A549 (cell line): ENCODE measurements around the gene REC8. TPM values are rescaled to one million over a fixed set of nuclear protein-coding genes. Genes with fewer than 3 reads are reported as not detected.

Source experiments
- ATAC-seq, 2 experiments: fragments of 200-7000 bp in 1 of 2; fragments of >200 bp in 1 of 2; cut with Nextera tagmentation in 1 of 2; cut with Tn5 transposase in 1 of 2; 3 replicates each; pipeline versions ENCODE4 v1.8.0 to v1.9.1; 2018 to 2020; ENCODE audit warnings: mild to moderate bottlenecking in 1 of 2, moderate library complexity in 1 of 2
- CTCF ChIA-PET: fragments of 300-600 bp; sonication (Branson Sonifier 250); formaldehyde crosslinking; extraction: SDS; loops from one replicate; lab custom pipeline; 2021; ENCODE audit warnings: antibody characterized with exemption, inconsistent platforms; lab: Yijun Ruan, JAX
- POLR2A ChIA-PET: fragments of 350-600 bp; formaldehyde crosslinking; extraction: SDS; loops from one replicate; lab custom pipeline; 2021; ENCODE audit warnings: antibody characterized with exemption, inconsistent platforms; lab: Yijun Ruan, JAX
- DNase-seq, 2 experiments: peaks; one replicate each; pipeline versions ENCODE4 v3.0.0 to v3.0.0-alpha.2; 2011 to 2016; ENCODE audit warnings: low read depth in 1 of 2, low spot score in 1 of 2
- FAIRE-seq: peaks from 2 replicates; lab custom pipeline; 2011; peaks lifted over from hg19 to GRCh38; lab: Jason Lieb, UNC
- H3K27ac ChIP-seq, 2 experiments: fragments of >200 bp; sonication (Bioruptor Twin); formaldehyde crosslinking; 3 replicates each; pipeline ENCODE4 v1.5.1; 2016 to 2017
- H3K4me1 ChIP-seq: fragments of >200 bp; sonication (Bioruptor Twin); formaldehyde crosslinking; 3 replicates; pipeline ENCODE4 v1.6.1; 2016
- H3K4me2 ChIP-seq: fragments of >200 bp; sonication (Bioruptor Twin); formaldehyde crosslinking; 3 replicates; pipeline ENCODE4 v1.6.1; 2016
- H3K4me3 ChIP-seq: fragments of >200 bp; sonication (Bioruptor Twin); formaldehyde crosslinking; 3 replicates; pipeline ENCODE4 v1.5.1; 2016
- H3K9me3 ChIP-seq: fragments of >200 bp; sonication (Bioruptor Twin); formaldehyde crosslinking; 3 replicates; pipeline ENCODE4 v1.6.1; 2016
- CEBPB ChIP-seq, 2 experiments: fragments of >200 bp in 1 of 2; sonication (Bioruptor Twin) in 1 of 2; formaldehyde crosslinking in 1 of 2; IDR thresholded peaks; 2 replicates each; pipeline ENCODE4 v1.6.1; 2012 to 2016
- CHD4 ChIP-seq: fragments of 200-600 bp; sonication (generic); IDR thresholded peaks from 2 replicates; pipeline ENCODE4 v1.6.1; 2016; ENCODE audit warnings: antibody characterized with exemption, mild to moderate bottlenecking, borderline replicate concordance
- CTCF ChIP-seq: fragments of >200 bp; sonication (Bioruptor Twin); formaldehyde crosslinking; IDR thresholded peaks from 3 replicates; pipeline ENCODE4 v1.5.1; 2016
- EHF ChIP-seq: fragments of 250-450 bp; sonication (Bioruptor Pico); IDR thresholded peaks from 2 replicates; pipeline ENCODE4 v1.5.0; 2020; ENCODE audit warnings: mild to moderate bottlenecking
- FOSB ChIP-seq: fragments of 250-450 bp; sonication (Bioruptor Pico); IDR thresholded peaks from 2 replicates; pipeline ENCODE4 v1.5.0; 2020; ENCODE audit warnings: mild to moderate bottlenecking, moderate library complexity
- HDAC2 ChIP-seq: fragments of 200-600 bp; sonication (generic); IDR thresholded peaks from 2 replicates; pipeline ENCODE4 v1.6.1; 2016
- JUNB ChIP-seq: fragments of >200 bp; sonication (Bioruptor Twin); formaldehyde crosslinking; IDR thresholded peaks from 2 replicates; pipeline ENCODE4 v1.6.1; 2016
- KDM1A ChIP-seq: fragments of 200-600 bp; sonication (generic); IDR thresholded peaks from 2 replicates; pipeline ENCODE4 v1.6.1; 2016; ENCODE audit warnings: low read depth, mild to moderate bottlenecking
- MAFK ChIP-seq: fragments of 450-650 bp; IDR thresholded peaks from 2 replicates; pipeline ENCODE4 v1.6.1; 2014; ENCODE audit not compliant: partially characterized antibody
- MAZ ChIP-seq: fragments of 150-350 bp; IDR thresholded peaks from 2 replicates; pipeline ENCODE4 v1.6.1; 2014; ENCODE audit warnings: antibody characterized with exemption, low read depth, low read length, borderline replicate concordance
- NFE2L2 ChIP-seq: fragments of 150-350 bp; conservative IDR thresholded peaks from 2 replicates; pipeline ENCODE4 v1.6.1; 2014; ENCODE audit warnings: low read length
- NPAS2 ChIP-seq: fragments of 250-450 bp; sonication (Bioruptor Pico); IDR thresholded peaks from 2 replicates; pipeline ENCODE4 v1.8.0; 2022; ENCODE audit warnings: mild to moderate bottlenecking, moderate library complexity, borderline replicate concordance
- RARB ChIP-seq: fragments of 250-450 bp; sonication (Bioruptor Pico); IDR thresholded peaks from 2 replicates; pipeline ENCODE4 v1.8.0; 2021; ENCODE audit warnings: mild to moderate bottlenecking, moderate library complexity
- RNF2 ChIP-seq: fragments of 200-600 bp; sonication (generic); IDR thresholded peaks from 2 replicates; pipeline ENCODE4 v1.6.1; 2016; ENCODE audit warnings: low read depth, mild to moderate bottlenecking, antibody characterized with exemption, moderate library complexity, borderline replicate concordance
- SMC3 ChIP-seq: fragments of >200 bp; sonication (Bioruptor Twin); formaldehyde crosslinking; IDR thresholded peaks from 3 replicates; pipeline ENCODE4 v1.6.1; 2018; ENCODE audit warnings: inconsistent platforms
- TP53 ChIP-seq: fragments of 250-450 bp; sonication (Bioruptor Pico); IDR thresholded peaks from 2 replicates; pipeline ENCODE4 v1.5.0; 2021; ENCODE audit warnings: mild to moderate bottlenecking, moderate library complexity
- ZNF302 ChIP-seq: fragments of 250-450 bp; sonication (Bioruptor Pico); IDR thresholded peaks from 2 replicates; pipeline ENCODE4 v1.9.0; 2021; ENCODE audit warnings: inconsistent platforms, mild to moderate bottlenecking, moderate library complexity
- WGBS: methylation state at CpG from one replicate; pipeline ENCODE4 v1.1.6; 2017; ENCODE audit errors: missing lambda C conversion rate; 5-methylcytosine and 5-hydroxymethylcytosine counted together
- polyA minus RNA-seq: library from RNA; depleted of rRNA, polyadenylated mRNA; stranded (reverse); fragments of >200 nt; gene quantifications from 2 replicates; pipeline ENCODE4 v1.2.3, GENCODE V29; 2011; rRNA and poly(A)+ RNA removed
- polyA plus RNA-seq, 4 experiments: library from polyadenylated mRNA; depleted of rRNA in 3 of 4; stranded (reverse); fragments of >200 nt; fragmentation: RNase III in 1 of 4; extraction: RNeasy Plus Mini Kit Qiagen cat#74134 plus additional on column Dnase treatment in 1 of 4; gene quantifications; 2 replicates in 3 of 4; 3 replicates in 1 of 4; pipeline ENCODE4 v1.2.3, GENCODE V29; 2011 to 2017

Gene REC8
- polyA plus RNA-seq (2011; rRNA removed) = 1.9 and 2.8 TPM in 2 replicates
- 2.0 and 2.2 TPM in 2 replicates for polyA plus RNA-seq (2012; cell fraction: cytosol; rRNA removed)
- polyA plus RNA-seq (2012; cell fraction: nucleus; rRNA removed) = 28.7 and 31.6 TPM in 2 replicates
- polyA plus RNA-seq (2017; fragmentation: RNase III; extraction: RNeasy Plus Mini Kit Qiagen cat#74134 plus additional on column Dnase treatment) = 4.2 to 5.1 TPM (median 4.4 TPM) in 3 replicates
- polyA minus RNA-seq = 3.0 and 4.9 TPM in 2 replicates

DNA sequence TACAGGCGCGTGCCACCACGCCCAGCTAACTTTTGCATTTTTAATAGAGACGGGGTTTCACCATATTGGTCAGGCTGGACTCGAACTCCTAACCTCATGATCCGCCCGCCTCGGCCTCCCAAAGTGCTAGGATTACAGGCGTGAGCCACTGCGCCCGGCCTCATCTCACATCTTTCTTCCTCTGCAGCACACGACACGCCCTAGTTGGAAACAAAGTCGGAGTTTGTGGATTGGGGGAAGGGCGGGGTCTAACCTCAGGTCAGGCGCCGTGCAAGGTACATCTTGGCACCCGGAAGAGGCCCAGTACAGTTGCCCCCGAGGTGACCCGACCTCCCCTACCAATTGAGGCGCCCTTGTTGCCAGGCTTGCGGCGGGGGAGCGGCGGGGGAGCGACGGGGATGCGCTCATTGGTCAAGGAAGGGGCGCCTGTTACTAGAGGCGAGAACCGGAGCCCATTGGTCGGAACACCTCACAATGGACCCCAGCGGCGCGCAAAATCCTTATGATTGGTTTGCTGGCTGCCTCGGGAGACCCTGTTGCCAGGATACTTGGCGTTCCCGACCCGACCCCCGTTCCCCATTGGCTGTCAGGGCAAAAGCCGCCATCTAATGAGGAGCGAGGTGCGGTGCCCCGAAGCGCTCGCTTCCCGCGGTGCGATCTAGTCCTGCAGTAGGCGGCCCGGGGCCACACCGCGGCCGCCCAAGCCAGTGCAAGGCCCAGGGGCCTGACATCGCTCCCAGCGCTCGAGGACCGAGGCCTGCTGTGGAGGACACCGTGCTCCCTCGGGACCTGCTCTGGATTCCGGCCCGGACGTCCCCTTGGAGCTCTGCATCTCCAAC lies at the start of gene REC8:
Gene REC8 (plus strand): TSS at position 659 of the 839 bp plus-strand sequence. CDS start 473 bp downstream, outside the sequence.
- no peak within 1 kb of the TSS for H3K4me3 ChIP-seq
- ChIA-PET POLR2A (interaction anchor here (1.2 to 1.6 kb wide), 2 partner anchors 11 to 17 kb away, joined by 4 read pairs; partner anchors contain the start of genes IPO4 and IRF9), CTCF (interaction anchor here (1.0 to 3.6 kb wide), 5 partner anchors 8 to 14 kb away, joined by 4 to 14 read pairs (median 5); partner anchors contain the start of gene IRF9)
- no peaks in the 10 kb centered on the region for H3K9me3 ChIP-seq
- H3K27ac ChIP-seq = no peak within 1 kb of the TSS
- no peaks in the 10 kb centered on the region for H3K4me1 ChIP-seq
- no peak for ATAC-seq
- no peak for FAIRE-seq
- WGBS = 95% methylated on average over 50 of the region's 63 CpGs
- DNase-seq = no peak
- TF ChIP-seq CEBPB (IDR thresholded peaks at IDR 0.05) (no peak), MAZ (no peak), HDAC2 (no peak)
- TF ChIP-seq, all 56 proteins: peak for 0
- H3K4me2 ChIP-seq = no peak within 1 kb of the TSS

DNA sequence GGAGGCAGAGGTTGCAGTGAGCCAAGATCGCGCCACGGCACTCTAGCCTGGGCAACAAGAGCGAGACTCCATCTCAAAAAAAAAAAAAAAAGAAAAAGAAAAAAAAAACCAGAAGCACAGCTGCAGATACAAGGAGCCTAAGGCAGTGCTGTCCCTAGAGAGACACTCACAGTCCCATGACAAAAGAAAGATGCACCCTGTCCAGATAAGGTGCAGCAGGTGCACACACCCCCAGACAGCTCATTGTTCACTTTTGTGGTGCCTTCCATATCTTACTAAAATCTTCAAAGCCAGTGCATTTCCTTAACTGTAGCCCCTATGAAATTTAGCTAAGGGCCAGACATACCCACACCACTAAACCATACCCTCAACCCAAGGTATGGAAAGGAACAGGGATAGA lies 49.5 kb upstream of the REC8 start:
- no peaks in the 10 kb centered on the region for H3K4me1 ChIP-seq
- ChIA-PET CTCF (interaction anchor here (0.6 to 1.9 kb wide), 3 partner anchors 14 to 334 kb away, joined by 3 to 9 read pairs (median 8); partner anchors contain the start of gene IRF9), POLR2A (interaction anchor here (0.6 kb wide), 1 partner anchor 76 kb away, joined by 3 read pairs; no protein-coding TSS in a partner anchor)
- FAIRE-seq (no peak), DNase-seq (no peak), ATAC-seq (no peak)
- H3K27ac ChIP-seq = no peak overlapping the region
- no peak overlapping the region for H3K4me3 ChIP-seq
- WGBS = 83% methylated on average over 4 of the region's 4 CpGs
- H3K9me3 ChIP-seq = no peaks in the 10 kb centered on the region
- TF ChIP-seq CTCF (no peak), NPAS2 (CRISPR knock-in tag) (no peak), KDM1A (no peak), SMC3 (no peak), ZNF302 (CRISPR knock-in tag) (no peak), EHF (no peak), JUNB (no peak), CHD4 (no peak), NFE2L2 (no peak)
- H3K4me2 ChIP-seq = no peak overlapping the region

DNA sequence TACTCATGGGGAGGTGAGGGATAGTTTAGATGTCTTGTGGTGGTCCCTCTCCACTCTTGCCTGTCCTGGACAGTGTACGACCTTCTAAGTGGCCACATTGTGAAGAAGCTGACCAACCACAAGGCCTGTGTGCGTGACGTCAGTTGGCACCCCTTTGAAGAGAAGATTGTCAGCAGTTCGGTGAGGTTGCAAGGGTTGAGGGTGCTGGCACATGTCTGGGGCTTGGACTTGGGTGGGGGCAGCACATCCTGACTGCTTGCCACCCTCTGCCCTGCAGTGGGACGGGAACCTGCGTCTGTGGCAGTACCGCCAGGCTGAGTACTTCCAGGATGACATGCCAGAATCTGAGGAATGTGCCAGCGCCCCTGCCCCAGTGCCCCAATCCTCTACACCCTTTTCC lies 49.0 kb upstream of the REC8 start:
- TF ChIP-seq FOSB (CRISPR knock-in tag) = no peak
- TF ChIP-seq RARB (CRISPR knock-in tag) = no peak
- TF ChIP-seq MAFK = no peak
- TF ChIP-seq RNF2 = no peak
- no peak for TF ChIP-seq TP53
- H3K9me3 ChIP-seq = no peaks in the 10 kb centered on the region
- no peak for FAIRE-seq
- no peaks in the 10 kb centered on the region for H3K4me1 ChIP-seq
- no peak overlapping the region for H3K4me3 ChIP-seq
- ChIA-PET POLR2A (no interaction called here), CTCF (interaction anchor here (0.6 to 1.9 kb wide), 3 partner anchors 14 to 334 kb away, joined by 3 to 9 read pairs (median 8); partner anchors contain the start of gene IRF9)
- ATAC-seq = no peak
- H3K27ac ChIP-seq = no peak overlapping the region
- WGBS = 89% methylated on average over 8 of the region's 8 CpGs
- H3K4me2 ChIP-seq = no peak overlapping the region
- no peak for DNase-seq
